Sigmoid colon (tissue), 4 donors: ENCODE measurements around the gene MED17.

ENCODE experiments used
- CTCF ChIP-seq, 4 experiments: fragments of 450-650 bp in 3 of 4; fragments of 200-600 bp in 1 of 4; IDR thresholded peaks; one replicate each; pipeline ENCODE4 v1.5.1; 2016 to 2019; ENCODE audit warnings: antibody characterized with exemption in 4 of 4, mild to moderate bottlenecking in 3 of 4, moderate library complexity in 2 of 4
- EP300 ChIP-seq, 4 donors: sonication (generic); formaldehyde crosslinking; IDR thresholded peaks; one replicate each; pipeline ENCODE4 v1.6.1; 2017; ENCODE audit warnings: antibody characterized with exemption in 4 of 4
- POLR2A ChIP-seq, 2 donors: fragments of 450-650 bp; IDR thresholded peaks; one replicate each; pipeline ENCODE4 v1.6.1; 2016; ENCODE audit warnings: antibody characterized with exemption in 2 of 2, mild to moderate bottlenecking in 2 of 2, moderate library complexity in 2 of 2
- POLR2AphosphoS5 ChIP-seq, 4 donors: sonication (generic); formaldehyde crosslinking; IDR thresholded peaks; one replicate each; pipeline ENCODE4 v1.6.1; 2017; ENCODE audit warnings: antibody characterized with exemption in 4 of 4

DNA sequence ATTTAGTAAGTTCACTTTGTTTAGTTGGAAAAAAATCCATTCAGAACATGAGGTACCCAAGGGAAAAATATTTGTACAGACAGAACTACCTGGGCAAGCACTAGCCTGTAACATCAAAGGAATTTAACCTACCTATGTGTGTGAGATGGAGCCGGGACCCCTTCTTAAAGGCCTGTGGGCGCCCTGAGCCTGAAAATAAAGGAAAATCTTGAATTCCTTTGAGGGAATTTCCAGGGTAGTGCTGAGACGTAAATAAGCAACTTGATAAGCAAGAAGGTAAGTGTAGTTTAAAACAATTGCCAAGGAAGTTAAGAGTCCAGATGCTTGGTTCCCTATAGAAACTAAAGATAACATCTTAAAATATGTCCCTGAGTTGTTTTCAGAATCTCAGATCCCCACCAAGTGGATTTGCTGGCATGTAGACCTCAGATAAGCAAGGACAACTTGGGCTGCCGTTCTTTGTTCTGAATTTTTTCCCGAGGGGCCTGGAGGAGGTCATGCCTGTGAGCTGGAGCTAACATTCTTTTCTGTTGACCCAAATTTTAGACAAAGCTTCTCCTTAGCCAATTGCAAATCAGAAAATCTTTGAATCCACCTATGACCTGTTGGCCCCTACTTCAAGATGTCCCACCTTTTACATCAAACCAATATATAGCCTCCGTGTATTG lies 31.0 kb downstream of the MED17 start:
- TF ChIP-seq POLR2AphosphoS5 (IDR thresholded peaks at IDR 0.05) (no peak), CTCF (IDR thresholded peaks at IDR 0.05) (no peak), POLR2A (IDR thresholded peaks at IDR 0.05) (no peak), EP300 (IDR thresholded peaks at IDR 0.05) (no peak)
